Measurements from ENCODE around the gene OOSP4B.

The OOSP4B gene

DNA sequence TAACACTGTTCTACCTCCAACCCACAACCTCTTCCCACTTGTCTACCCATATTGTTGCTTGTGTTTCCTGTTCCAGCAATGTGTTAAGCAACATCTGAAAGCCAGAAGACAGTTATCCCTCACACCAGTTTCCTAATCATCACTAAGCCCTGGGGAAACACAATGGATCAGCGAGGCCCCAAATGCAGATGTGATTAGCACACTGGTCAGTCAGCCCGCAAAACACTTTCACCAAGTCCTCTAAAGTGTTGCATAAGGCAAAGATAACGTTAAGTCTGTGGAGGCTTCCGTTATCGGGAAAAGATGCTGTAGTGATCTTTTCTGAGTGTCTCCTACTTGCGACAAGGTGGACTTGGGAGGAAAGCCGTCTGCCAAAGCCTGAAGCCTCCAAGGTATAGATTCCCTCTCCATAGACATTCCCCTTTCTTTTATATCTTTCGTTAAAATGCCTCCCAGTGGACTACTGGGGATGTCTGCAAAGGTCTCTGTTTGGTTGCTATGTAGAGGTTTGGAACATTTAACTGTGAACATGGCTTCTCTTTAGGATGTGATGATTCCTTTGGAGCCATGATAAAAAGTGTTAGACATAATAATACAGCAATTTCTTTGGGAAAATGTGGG lies 39.5 kb downstream of the OOSP4B start, which contains the start of gene MS4A3:
Gene MS4A3, plus strand, starts transcription at position 317 of the 621 bp plus-strand sequence. CDS start 4,496 bp downstream, outside the sequence.
- Histone ChIP-seq H4K91ac (ENCODE audit: low read depth, low read length, poor library complexity) (no peak within 1 kb of the TSS), H2BK15ac (ENCODE audit: low read length) (no peak within 1 kb of the TSS), H2AFZ (ENCODE audit: low read length) (no peak within 1 kb of the TSS), H3K27me3 (ENCODE audit: control insufficient read depth in 3 of 3, insufficient read depth in 3 of 3, low read depth in 1 of 3, low read length in 3 of 3) (no peaks in the 10 kb centered on the region), H3K4ac (ENCODE audit: low read length) (no peak within 1 kb of the TSS), H3K9ac (ENCODE audit: low read depth, low read length, poor library complexity) (no peak within 1 kb of the TSS), H3K9me3 (replicated peaks in 1 of 2; ENCODE audit: control insufficient read depth in 2 of 2, insufficient read depth in 1 of 2, low read depth in 1 of 2, low read length in 2 of 2) (peaks cover 0 to 1% of the 10 kb centered on the region in 2 donors), H3K4me2 (ENCODE audit: insufficient read depth, low read length, poor library complexity, severe bottlenecking) (no peak within 1 kb of the TSS), H3K4me3 (ENCODE audit: low read length in 2 of 2) (no peak within 1 kb of the TSS), H4K8ac (ENCODE audit: low read depth, low read length) (no peak within 1 kb of the TSS), H2AK5ac (ENCODE audit: low read depth, low read length) (no peak within 1 kb of the TSS), H3K27ac (replicated peaks; ENCODE audit: low read length) (no peak within 1 kb of the TSS), H3K14ac (ENCODE audit: low read length) (no peak within 1 kb of the TSS), H3K4me1 (ENCODE audit: control insufficient read depth in 2 of 2, insufficient read depth in 1 of 2, low read depth in 1 of 2, low read length in 2 of 2) (no peaks in the 10 kb centered on the region), H3K18ac (ENCODE audit: low read length) (no peak within 1 kb of the TSS), H3K23ac (ENCODE audit: low read depth, low read length, poor library complexity) (no peak within 1 kb of the TSS), H3K79me1 (ENCODE audit: low read depth, low read length) (no peaks in the 10 kb centered on the region), H2BK12ac (ENCODE audit: low read length) (no peak within 1 kb of the TSS), H2BK120ac (ENCODE audit: low read depth, low read length) (no peak within 1 kb of the TSS), H3K36me3 (replicated peaks in 1 of 2; ENCODE audit: control insufficient read depth in 2 of 2, insufficient read depth in 2 of 2, low read length in 2 of 2) (no peaks in the 10 kb centered on the region), H2BK5ac (ENCODE audit: low read length) (no peak within 1 kb of the TSS)
- no peak for DNase-seq (ENCODE audit: low spot score)
- WGBS, 2 donors (ENCODE audit: extremely low coverage in 2 of 2, insufficient read length in 2 of 2, insufficient replicate concordance in 1 of 2): no CpG with 5 or more reads among the region's 8 CpGs

DNA sequence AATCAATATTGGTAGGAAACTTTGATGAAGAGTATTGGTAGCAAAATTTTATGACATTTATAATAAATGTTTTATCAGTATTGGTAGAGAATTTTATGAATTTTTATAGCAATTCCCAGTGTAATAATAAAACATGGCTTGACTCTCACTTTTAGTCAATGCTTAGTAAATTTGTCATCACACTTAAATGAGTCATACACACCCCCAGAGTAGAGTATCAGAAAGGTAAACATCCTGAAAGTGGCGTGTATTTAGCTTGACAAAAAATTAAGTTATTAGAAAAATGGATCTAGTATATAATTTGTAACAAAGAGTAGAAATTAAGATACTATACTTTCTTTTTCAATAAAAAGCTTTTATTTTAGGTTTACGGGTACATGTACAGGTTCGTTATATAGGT lies 42.1 kb downstream of the OOSP4B start:
- Histone ChIP-seq H3K4me3 (ENCODE audit: low read length in 2 of 2) (no peak overlapping the region), H3K4me1 (ENCODE audit: control insufficient read depth in 2 of 2, insufficient read depth in 1 of 2, low read depth in 1 of 2, low read length in 2 of 2) (no peaks in the 10 kb centered on the region), H3K4ac (ENCODE audit: low read length) (no peak overlapping the region), H2AK5ac (ENCODE audit: low read depth, low read length) (no peak overlapping the region), H3K36me3 (replicated peaks in 1 of 2; ENCODE audit: control insufficient read depth in 2 of 2, insufficient read depth in 2 of 2, low read length in 2 of 2) (no peaks in the 10 kb centered on the region), H3K27ac (replicated peaks; ENCODE audit: low read length) (no peak overlapping the region), H3K79me1 (ENCODE audit: low read depth, low read length) (no peaks in the 10 kb centered on the region), H4K8ac (ENCODE audit: low read depth, low read length) (no peak overlapping the region), H3K27me3 (ENCODE audit: control insufficient read depth in 3 of 3, insufficient read depth in 3 of 3, low read depth in 1 of 3, low read length in 3 of 3) (no peaks in the 10 kb centered on the region), H3K9ac (ENCODE audit: low read depth, low read length, poor library complexity) (no peak overlapping the region), H3K23ac (ENCODE audit: low read depth, low read length, poor library complexity) (no peak overlapping the region), H3K18ac (ENCODE audit: low read length) (no peak overlapping the region), H2AFZ (ENCODE audit: low read length) (no peak overlapping the region), H3K4me2 (ENCODE audit: insufficient read depth, low read length, poor library complexity, severe bottlenecking) (no peak overlapping the region), H2BK5ac (ENCODE audit: low read length) (no peak overlapping the region), H4K91ac (ENCODE audit: low read depth, low read length, poor library complexity) (no peak overlapping the region), H3K9me3 (replicated peaks in 1 of 2; ENCODE audit: control insufficient read depth in 2 of 2, insufficient read depth in 1 of 2, low read depth in 1 of 2, low read length in 2 of 2) (peaks cover 0 to 1% of the 10 kb centered on the region in 2 donors), H2BK15ac (ENCODE audit: low read length) (no peak overlapping the region), H2BK120ac (ENCODE audit: low read depth, low read length) (no peak overlapping the region), H2BK12ac (ENCODE audit: low read length) (no peak overlapping the region), H3K14ac (ENCODE audit: low read length) (no peak overlapping the region)
- DNase-seq (ENCODE audit: low spot score): no peak
- WGBS, 2 donors (ENCODE audit: extremely low coverage in 2 of 2, insufficient read length in 2 of 2, insufficient replicate concordance in 1 of 2): no CpG with 5 or more reads among the region's 3 CpGs

DNA sequence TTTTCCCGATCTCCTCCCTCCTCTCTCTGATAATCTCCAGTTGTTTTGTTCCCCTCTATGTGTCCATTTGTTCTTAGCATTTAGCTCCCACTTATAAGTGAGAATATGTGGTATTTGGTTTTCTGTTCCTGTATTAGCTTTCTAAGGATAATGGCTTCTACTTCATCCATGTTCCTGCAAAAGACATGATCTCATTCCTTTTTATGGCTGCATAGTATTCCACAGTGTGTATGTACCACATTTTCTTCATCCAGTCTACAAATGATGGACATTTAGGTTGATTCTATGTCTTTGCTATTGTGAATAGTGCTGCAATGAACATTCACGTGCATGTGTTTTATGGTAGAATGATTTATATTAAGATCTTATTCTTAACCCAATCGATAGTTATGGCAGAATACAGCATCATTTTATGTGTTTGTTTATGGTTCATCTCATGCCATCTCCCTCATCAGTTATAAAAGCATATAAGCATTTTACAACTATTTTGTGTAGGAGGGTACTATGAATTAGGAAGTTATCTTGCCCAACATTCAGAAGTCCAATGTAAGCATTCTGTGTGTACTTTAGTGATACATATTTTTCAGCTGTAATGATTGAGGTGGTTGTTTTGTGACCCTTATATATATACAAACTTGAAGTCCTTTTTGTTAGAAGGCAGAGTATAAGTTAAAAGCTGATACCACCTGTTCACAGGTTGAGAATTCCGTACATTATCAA lies 42.7 kb downstream of the OOSP4B start:
- DNase-seq (ENCODE audit: low spot score): no peak
- Histone ChIP-seq H4K8ac (ENCODE audit: low read depth, low read length) (no peak overlapping the region), H3K18ac (ENCODE audit: low read length) (no peak overlapping the region), H3K9me3 (replicated peaks in 1 of 2; ENCODE audit: control insufficient read depth in 2 of 2, insufficient read depth in 1 of 2, low read depth in 1 of 2, low read length in 2 of 2) (peaks cover 0 to 1% of the 10 kb centered on the region in 2 donors), H3K4me3 (ENCODE audit: low read length in 2 of 2) (no peak overlapping the region), H3K27me3 (ENCODE audit: control insufficient read depth in 3 of 3, insufficient read depth in 3 of 3, low read depth in 1 of 3, low read length in 3 of 3) (no peaks in the 10 kb centered on the region), H3K79me1 (ENCODE audit: low read depth, low read length) (no peaks in the 10 kb centered on the region), H3K36me3 (replicated peaks in 1 of 2; ENCODE audit: control insufficient read depth in 2 of 2, insufficient read depth in 2 of 2, low read length in 2 of 2) (no peaks in the 10 kb centered on the region), H3K9ac (ENCODE audit: low read depth, low read length, poor library complexity) (no peak overlapping the region), H3K14ac (ENCODE audit: low read length) (no peak overlapping the region), H2BK5ac (ENCODE audit: low read length) (no peak overlapping the region), H3K27ac (replicated peaks; ENCODE audit: low read length) (no peak overlapping the region), H2BK120ac (ENCODE audit: low read depth, low read length) (no peak overlapping the region), H2BK12ac (ENCODE audit: low read length) (no peak overlapping the region), H3K4me1 (ENCODE audit: control insufficient read depth in 2 of 2, insufficient read depth in 1 of 2, low read depth in 1 of 2, low read length in 2 of 2) (no peaks in the 10 kb centered on the region), H3K4me2 (ENCODE audit: insufficient read depth, low read length, poor library complexity, severe bottlenecking) (no peak overlapping the region), H2BK15ac (ENCODE audit: low read length) (no peak overlapping the region), H2AK5ac (ENCODE audit: low read depth, low read length) (no peak overlapping the region), H4K91ac (ENCODE audit: low read depth, low read length, poor library complexity) (no peak overlapping the region), H3K23ac (ENCODE audit: low read depth, low read length, poor library complexity) (no peak overlapping the region), H3K4ac (ENCODE audit: low read length) (no peak overlapping the region), H2AFZ (ENCODE audit: low read length) (no peak overlapping the region)
- WGBS, 2 donors (ENCODE audit: extremely low coverage in 2 of 2, insufficient read length in 2 of 2, insufficient replicate concordance in 1 of 2): no CpG with 5 or more reads among the region's 4 CpGs

DNA sequence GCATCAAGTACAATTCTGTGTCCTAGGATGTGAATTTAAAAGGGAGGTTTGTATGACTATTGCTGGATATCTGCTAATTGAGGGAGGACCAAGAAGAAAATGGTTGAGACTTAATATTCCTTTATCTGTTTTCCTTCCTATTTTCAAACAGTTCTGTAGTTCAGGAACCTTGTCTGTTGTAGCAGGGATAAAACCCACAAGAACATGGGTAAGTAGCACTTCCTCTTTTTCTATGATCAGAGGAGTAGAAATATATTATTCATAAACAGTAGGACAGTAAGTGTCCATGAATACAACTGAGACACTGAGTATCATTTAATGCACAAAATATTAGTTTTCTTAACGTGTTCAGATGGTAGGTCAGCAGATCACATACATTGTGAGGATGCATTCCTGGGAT lies 47.1 kb downstream of the OOSP4B start:
- Histone ChIP-seq H3K23ac (ENCODE audit: low read depth, low read length, poor library complexity) (no peak overlapping the region), H3K4me1 (ENCODE audit: control insufficient read depth in 2 of 2, insufficient read depth in 1 of 2, low read depth in 1 of 2, low read length in 2 of 2) (no peaks in the 10 kb centered on the region), H3K14ac (ENCODE audit: low read length) (no peak overlapping the region), H3K79me1 (ENCODE audit: low read depth, low read length) (no peaks in the 10 kb centered on the region), H2BK5ac (ENCODE audit: low read length) (no peak overlapping the region), H4K91ac (ENCODE audit: low read depth, low read length, poor library complexity) (no peak overlapping the region), H2BK15ac (ENCODE audit: low read length) (no peak overlapping the region), H3K4me3 (ENCODE audit: low read length in 2 of 2) (no peak overlapping the region), H2AFZ (ENCODE audit: low read length) (no peak overlapping the region), H3K36me3 (replicated peaks in 1 of 2; ENCODE audit: control insufficient read depth in 2 of 2, insufficient read depth in 2 of 2, low read length in 2 of 2) (no peaks in the 10 kb centered on the region), H2BK12ac (ENCODE audit: low read length) (no peak overlapping the region), H3K4me2 (ENCODE audit: insufficient read depth, low read length, poor library complexity, severe bottlenecking) (no peak overlapping the region), H4K8ac (ENCODE audit: low read depth, low read length) (no peak overlapping the region), H3K4ac (ENCODE audit: low read length) (no peak overlapping the region), H3K9ac (ENCODE audit: low read depth, low read length, poor library complexity) (no peak overlapping the region), H3K27me3 (ENCODE audit: control insufficient read depth in 3 of 3, insufficient read depth in 3 of 3, low read depth in 1 of 3, low read length in 3 of 3) (no peaks in the 10 kb centered on the region), H2BK120ac (ENCODE audit: low read depth, low read length) (no peak overlapping the region), H3K9me3 (replicated peaks in 1 of 2; ENCODE audit: control insufficient read depth in 2 of 2, insufficient read depth in 1 of 2, low read depth in 1 of 2, low read length in 2 of 2) (no peaks in the 10 kb centered on the region), H2AK5ac (ENCODE audit: low read depth, low read length) (no peak overlapping the region), H3K27ac (replicated peaks; ENCODE audit: low read length) (no peak overlapping the region), H3K18ac (ENCODE audit: low read length) (no peak overlapping the region)
- WGBS, 2 donors (ENCODE audit: extremely low coverage in 2 of 2, insufficient read length in 2 of 2, insufficient replicate concordance in 1 of 2): no CpG with 5 or more reads among the region's 1 CpG
- no peak for DNase-seq (ENCODE audit: low spot score)

Measured in neuronal stem cell (in vitro differentiated cells).